Keratinocyte (primary cell): ENCODE measurements around the gene OLFML3. TPM values are rescaled to one million over a fixed set of nuclear protein-coding genes. Genes with fewer than 3 reads are reported as not detected.

Source experiments
- DNase-seq: peaks from one replicate; pipeline ENCODE4 v3.0.0-alpha.2; 2011; ENCODE audit warnings: low read depth, missing footprints, low spot score
- FAIRE-seq: peaks from 2 replicates; lab custom pipeline; 2011; peaks lifted over from hg19 to GRCh38; lab: Jason Lieb, UNC
- H2AFZ ChIP-seq: 2 replicates; pipeline ENCODE4 v1.6.0; 2012; ENCODE audit warnings: low read length, control low read depth, inconsistent platforms; ENCODE audit not compliant: control insufficient read depth
- H3K27ac ChIP-seq: 2 replicates; pipeline ENCODE4 v1.5.1; 2011; ENCODE audit warnings: low read length; ENCODE audit not compliant: control insufficient read depth, insufficient read depth
- H3K27me3 ChIP-seq: 3 replicates; pipeline ENCODE4 v1.6.0; 2011; ENCODE audit warnings: low read length; ENCODE audit not compliant: control insufficient read depth, insufficient read depth; ENCODE audit errors: extremely low read depth
- H3K36me3 ChIP-seq, 2 experiments: 2 replicates in 1 of 2; 3 replicates in 1 of 2; pipeline ENCODE4 v1.5.1; 2011; ENCODE audit warnings: low read length in 2 of 2, mild to moderate bottlenecking in 1 of 2; ENCODE audit not compliant: control insufficient read depth in 2 of 2, insufficient read depth in 2 of 2; ENCODE audit errors: extremely low read depth in 1 of 2
- H3K4me1 ChIP-seq: 3 replicates; pipeline ENCODE4 v1.5.1; 2011; ENCODE audit warnings: low read length; ENCODE audit not compliant: control insufficient read depth, insufficient read depth; ENCODE audit errors: extremely low read depth
- H3K4me2 ChIP-seq: 3 replicates; pipeline ENCODE4 v1.6.0; 2011; ENCODE audit warnings: low read depth, low read length; ENCODE audit not compliant: control insufficient read depth, insufficient read depth; ENCODE audit errors: extremely low read depth
- H3K4me3 ChIP-seq, 3 experiments: fragments of 200-600 bp in 1 of 3; sonication (generic) in 1 of 3; 2 replicates in 2 of 3; 3 replicates in 1 of 3; pipeline ENCODE4 v1.5.1; 2011 to 2016; ENCODE audit warnings: low read length in 3 of 3, mild to moderate bottlenecking in 3 of 3, control low read depth in 2 of 3, inconsistent platforms in 1 of 3, low read depth in 1 of 3, mixed read lengths in 1 of 3, mixed run types in 1 of 3, moderate library complexity in 1 of 3; ENCODE audit not compliant: control insufficient read depth in 2 of 3, insufficient read depth in 2 of 3; ENCODE audit errors: extremely low read depth in 1 of 3
- H3K79me2 ChIP-seq: 2 replicates; pipeline ENCODE4 v1.6.0; 2012; ENCODE audit warnings: low read length; ENCODE audit not compliant: control insufficient read depth, insufficient read depth
- H3K9ac ChIP-seq: 3 replicates; pipeline ENCODE4 v1.6.0; 2011; ENCODE audit warnings: low read length; ENCODE audit not compliant: control insufficient read depth, insufficient read depth; ENCODE audit errors: extremely low read depth
- H3K9me1 ChIP-seq: 3 replicates; pipeline ENCODE4 v1.6.0; 2011; ENCODE audit warnings: low read length; ENCODE audit not compliant: control insufficient read depth, insufficient read depth; ENCODE audit errors: extremely low read depth
- H3K9me3 ChIP-seq: 2 replicates; pipeline ENCODE4 v1.5.1; 2012; ENCODE audit warnings: low read depth, low read length; ENCODE audit not compliant: control insufficient read depth
- H4K20me1 ChIP-seq: 3 replicates; pipeline ENCODE4 v1.6.0; 2011; ENCODE audit warnings: low read length; ENCODE audit not compliant: control insufficient read depth, insufficient read depth; ENCODE audit errors: extremely low read depth
- EZH2 ChIP-seq: IDR thresholded peaks from one replicate; pipeline ENCODE4 v1.6.1; 2012; ENCODE audit warnings: inconsistent platforms, mild to moderate bottlenecking, low read length, moderate library complexity
- dilution Hi-C: fragments of 300-500 bp; cut with MboI; formaldehyde crosslinking; loops from one replicate; pipeline ENCODE4 v1.7.0; 2020; ENCODE audit warnings: low sequenced_read_pairs; ENCODE audit not compliant: extremely low pct_ligation_motif_present
- polyA plus RNA-seq, 5 experiments: library from polyadenylated mRNA; depleted of rRNA in 3 of 5; stranded (reverse) in 3 of 5; stranded (forward) in 1 of 5; unstranded in 1 of 5; fragments of >200 nt; gene quantifications; 1 replicate in 1 of 5; 2 replicates in 3 of 5; 3 replicates in 1 of 5; pipeline versions ENCODE4 v1.2.1 to v1.2.3, GENCODE V29; 2011 to 2012; ENCODE audit warnings: missing spikeins in 2 of 5, low read depth in 1 of 5, low replicate concordance in 1 of 5
- TF ChIP-seq, protein P1 (sequence below), 3 experiments: IDR thresholded peaks in 1 of 3; conservative IDR thresholded peaks in 1 of 3; optimal IDR thresholded peaks in 1 of 3; 2 replicates in 2 of 3; 3 replicates in 1 of 3; pipeline versions ENCODE3 to v1.5.1; 2011; ENCODE audit warnings: low read length in 3 of 3, mild to moderate bottlenecking in 3 of 3, moderate library complexity in 2 of 3, control low read depth in 1 of 3, inconsistent platforms in 1 of 3; ENCODE audit not compliant: insufficient read depth in 2 of 3; ENCODE audit errors: extremely low read depth in 1 of 3

Gene OLFML3
- polyA plus RNA-seq, 1 donor (not counting 4 experiments of a cell fraction or from before 2014, with no cell fraction given) = 4.4 TPM

- no peak overlapping the region for H3K4me3 ChIP-seq
- H4K20me1 ChIP-seq = no peaks in the 10 kb centered on the region
- H3K27ac ChIP-seq = no peak overlapping the region
- no peak for DNase-seq
- H3K36me3 ChIP-seq = no peaks in the 10 kb centered on the region
- H3K9me3 ChIP-seq = peaks cover 4% of the 10 kb centered on the region
- no peak overlapping the region for H3K4me2 ChIP-seq
- no peak for FAIRE-seq
- dilution Hi-C loops = no loop called here
- no peak overlapping the region for H2AFZ ChIP-seq
- H3K9me1 ChIP-seq = no peaks in the 10 kb centered on the region
- peaks cover 11% of the 10 kb centered on the region for H3K27me3 ChIP-seq
- TF ChIP-seq, protein P1, sequence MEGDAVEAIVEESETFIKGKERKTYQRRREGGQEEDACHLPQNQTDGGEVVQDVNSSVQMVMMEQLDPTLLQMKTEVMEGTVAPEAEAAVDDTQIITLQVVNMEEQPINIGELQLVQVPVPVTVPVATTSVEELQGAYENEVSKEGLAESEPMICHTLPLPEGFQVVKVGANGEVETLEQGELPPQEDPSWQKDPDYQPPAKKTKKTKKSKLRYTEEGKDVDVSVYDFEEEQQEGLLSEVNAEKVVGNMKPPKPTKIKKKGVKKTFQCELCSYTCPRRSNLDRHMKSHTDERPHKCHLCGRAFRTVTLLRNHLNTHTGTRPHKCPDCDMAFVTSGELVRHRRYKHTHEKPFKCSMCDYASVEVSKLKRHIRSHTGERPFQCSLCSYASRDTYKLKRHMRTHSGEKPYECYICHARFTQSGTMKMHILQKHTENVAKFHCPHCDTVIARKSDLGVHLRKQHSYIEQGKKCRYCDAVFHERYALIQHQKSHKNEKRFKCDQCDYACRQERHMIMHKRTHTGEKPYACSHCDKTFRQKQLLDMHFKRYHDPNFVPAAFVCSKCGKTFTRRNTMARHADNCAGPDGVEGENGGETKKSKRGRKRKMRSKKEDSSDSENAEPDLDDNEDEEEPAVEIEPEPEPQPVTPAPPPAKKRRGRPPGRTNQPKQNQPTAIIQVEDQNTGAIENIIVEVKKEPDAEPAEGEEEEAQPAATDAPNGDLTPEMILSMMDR (optimal IDR thresholded peaks at IDR 0.05 in 1 of 3, IDR thresholded peaks at IDR 0.05 in 1 of 3, conservative IDR thresholded peaks at IDR 0.05 in 1 of 3; ENCODE audit: extremely low read depth in 1 of 3, insufficient read depth in 2 of 3, low read length in 3 of 3) = no peak
- no peaks in the 10 kb centered on the region for H3K4me1 ChIP-seq
- H3K9ac ChIP-seq = no peak overlapping the region
- H3K79me2 ChIP-seq = no peaks in the 10 kb centered on the region
Measured at GRCh38 chr1:113999233-113999632, 20.0 kb downstream of the OLFML3 start.

DNA sequence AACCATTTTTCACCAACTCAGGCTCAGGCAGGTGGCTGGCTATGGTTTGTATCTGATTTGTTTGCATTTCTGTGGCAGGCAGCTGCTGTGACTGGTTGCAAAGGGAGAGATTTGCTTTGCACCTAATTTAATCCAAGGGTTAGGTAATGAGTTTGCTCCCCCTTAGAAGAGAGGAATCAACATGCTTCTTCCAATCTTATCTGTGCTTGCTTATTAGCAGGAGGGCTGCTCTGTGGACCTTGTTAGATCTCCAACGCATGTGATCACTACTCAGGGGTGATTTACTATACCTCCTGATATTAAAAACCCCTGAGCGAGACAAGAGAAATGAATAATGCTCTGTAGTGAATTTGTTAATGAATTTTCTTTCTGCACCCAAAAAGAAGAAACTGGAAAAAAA, 20.5 kb downstream of the OLFML3 start:
- Histone ChIP-seq H3K36me3 (no peaks in the 10 kb centered on the region), H4K20me1 (no peaks in the 10 kb centered on the region), H3K4me2 (no peak overlapping the region), H3K4me3 (no peak overlapping the region), H2AFZ (no peak overlapping the region), H3K9me3 (peaks cover 4% of the 10 kb centered on the region), H3K4me1 (no peaks in the 10 kb centered on the region), H3K9me1 (no peaks in the 10 kb centered on the region), H3K27ac (no peak overlapping the region), H3K9ac (no peak overlapping the region), H3K79me2 (no peaks in the 10 kb centered on the region), H3K27me3 (peaks cover 11% of the 10 kb centered on the region)
- FAIRE-seq (no peak), DNase-seq (no peak)
- dilution Hi-C loops = no loop called here
- TF ChIP-seq, protein P1 (optimal IDR thresholded peaks at IDR 0.05 in 1 of 3, IDR thresholded peaks at IDR 0.05 in 1 of 3, conservative IDR thresholded peaks at IDR 0.05 in 1 of 3; ENCODE audit: extremely low read depth in 1 of 3, insufficient read depth in 2 of 3, low read length in 3 of 3) = no peak
- TF ChIP-seq EZH2 = no peak
